ENCODE results near the gene YPEL2. TPM values are rescaled to one million over a fixed set of nuclear protein-coding genes. Genes with fewer than 3 reads are reported as not detected.
A peak's percentile ranks its signal among the peaks of the same experiment; 100 is the strongest.

Gene YPEL2
- total and polyA plus RNA-seq, 4 donors: 7.8 to 47.0 (median 11.4) TPM

- WGBS, 2 donors: 57 to 63% methylated on average over 7 of the region's 7 CpGs
- H3K36me3 ChIP-seq (ENCODE audit: control insufficient read depth in 4 of 4, insufficient read depth in 4 of 4, low read length in 4 of 4): peaks cover 0 to under 1% (median 0%) of the 10 kb centered on the region in 4 donors
- no peak for DNase-seq
- no peaks in the 10 kb centered on the region for H3K27me3 ChIP-seq (ENCODE audit: control insufficient read depth in 3 of 3, insufficient read depth in 3 of 3, low read length in 2 of 3)
- TF ChIP-seq CTCF (IDR thresholded peaks at IDR 0.05; ENCODE audit: control extremely low read depth, extremely low read depth): no peak
- no peak overlapping the region for H3K4me3 ChIP-seq
- ATAC-seq (ENCODE audit: insufficient read depth, low FRiP score): no peak
- peak overlapping the region; percentile 46 to 71 for H3K27ac ChIP-seq (ENCODE audit: low read depth in 1 of 2, low read length in 1 of 2)
- peaks cover 0 to 29% (median 1%) of the 10 kb centered on the region in 5 donors for H3K4me1 ChIP-seq (ENCODE audit: control insufficient read depth in 5 of 5, insufficient read depth in 5 of 5, low read length in 5 of 5)
- no peaks in the 10 kb centered on the region for H3K9me3 ChIP-seq (ENCODE audit: control insufficient read depth in 4 of 4, insufficient read depth in 3 of 4, low read length in 3 of 4)
- no peak overlapping the region for H3K9ac ChIP-seq (ENCODE audit: insufficient read depth in 1 of 2, low read length in 2 of 2)
These were observed 16.5 kb downstream of the YPEL2 start for GRCh38 chr17:59347975-59348391.

- Histone ChIP-seq H3K4me3 (no peak overlapping the region), H3K9me3 (ENCODE audit: control insufficient read depth in 4 of 4, insufficient read depth in 3 of 4, low read length in 3 of 4) (no peaks in the 10 kb centered on the region), H3K27me3 (ENCODE audit: control insufficient read depth in 3 of 3, insufficient read depth in 3 of 3, low read length in 2 of 3) (no peaks in the 10 kb centered on the region), H3K4me1 (ENCODE audit: control insufficient read depth in 5 of 5, insufficient read depth in 5 of 5, low read length in 5 of 5) (peaks cover 0 to 37% (median 11%) of the 10 kb centered on the region in 5 donors), H3K9ac (ENCODE audit: insufficient read depth in 1 of 2, low read length in 2 of 2) (no peak overlapping the region), H3K27ac (ENCODE audit: low read depth in 1 of 2, low read length in 1 of 2) (no peak overlapping the region), H3K36me3 (ENCODE audit: control insufficient read depth in 4 of 4, insufficient read depth in 4 of 4, low read length in 4 of 4) (peaks cover 0 to 5% (median 0%) of the 10 kb centered on the region in 4 donors)
- 83 to 86% methylated on average over 8 of the region's 8 CpGs for WGBS, 2 donors
- DNase-seq (no peak), ATAC-seq (ENCODE audit: insufficient read depth, low FRiP score) (no peak)
- no peak for TF ChIP-seq CTCF (IDR thresholded peaks at IDR 0.05; ENCODE audit: control extremely low read depth, extremely low read depth)
These were observed 17.7 kb downstream of the YPEL2 start for GRCh38 chr17:59349178-59349577.

- H3K36me3 ChIP-seq (ENCODE audit: control insufficient read depth in 4 of 4, insufficient read depth in 4 of 4, low read length in 4 of 4): peaks cover 0 to 15% (median 10%) of the 10 kb centered on the region in 4 donors
- WGBS, 2 donors: 83 to 91% methylated on average over 16 of the region's 16 CpGs
- no peak overlapping the region for H3K4me3 ChIP-seq
- TF ChIP-seq CTCF (IDR thresholded peaks at IDR 0.05; ENCODE audit: control extremely low read depth, extremely low read depth): no peak
- peak overlapping the region in 1 of 2 donors; percentile 42 for H3K27ac ChIP-seq (ENCODE audit: low read depth in 1 of 2, low read length in 1 of 2)
- peaks cover 0 to 56% (median 18%) of the 10 kb centered on the region in 5 donors for H3K4me1 ChIP-seq (ENCODE audit: control insufficient read depth in 5 of 5, insufficient read depth in 5 of 5, low read length in 5 of 5)
- no peak for DNase-seq
- H3K9ac ChIP-seq (ENCODE audit: insufficient read depth in 1 of 2, low read length in 2 of 2): no peak overlapping the region
- no peaks in the 10 kb centered on the region for H3K9me3 ChIP-seq (ENCODE audit: control insufficient read depth in 4 of 4, insufficient read depth in 3 of 4, low read length in 3 of 4)
- H3K27me3 ChIP-seq (ENCODE audit: control insufficient read depth in 3 of 3, insufficient read depth in 3 of 3, low read length in 2 of 3): no peaks in the 10 kb centered on the region
- ATAC-seq (ENCODE audit: insufficient read depth, low FRiP score): no peak
These were observed 21.8 kb downstream of the YPEL2 start for GRCh38 chr17:59353106-59353854.

Data from lung (tissue), 12 donors.